HG03571 (cell line): ENCODE data around the gene PKP1.

ENCODE experiments used
- ATAC-seq: cut with Tn5 transposase; IDR thresholded peaks from one replicate; pipeline ENCODE4 v1.9.1; 2021; ENCODE audit not compliant: unreplicated experiment

PKP1 gene

GRCh38 chr1:201277441-201277840 is 5.9 kb upstream of the PKP1 start:
- no peak for ATAC-seq

- no peak for ATAC-seq
Measured at GRCh38 chr1:201279313-201279712, 4.0 kb upstream of the PKP1 start.

- no peak for ATAC-seq
Measured at GRCh38 chr1:201280884-201281283, 2.4 kb upstream of the PKP1 start.

- ATAC-seq = no peak
Measured at GRCh38 chr1:201281573-201281972, 1.7 kb upstream of the PKP1 start.

GRCh38 chr1:201282216-201282615 is 1.1 kb upstream of the PKP1 start:
- ATAC-seq = no peak

GRCh38 chr1:201283836-201284553 is 689 bp downstream of the PKP1 start:
- no peak for ATAC-seq

- no peak for ATAC-seq
Measured at GRCh38 chr1:201284636-201285035, 1.3 kb downstream of the PKP1 start.

GRCh38 chr1:201285846-201286245 is 2.5 kb downstream of the PKP1 start:
- ATAC-seq = no peak

- ATAC-seq = no peak
Measured at GRCh38 chr1:201286445-201286844, 3.1 kb downstream of the PKP1 start.

- ATAC-seq = no peak
Measured at GRCh38 chr1:201288007-201288406, 4.7 kb downstream of the PKP1 start.

- ATAC-seq = no peak
Measured at GRCh38 chr1:201288765-201289164, 5.5 kb downstream of the PKP1 start.

GRCh38 chr1:201290551-201290950 is 7.2 kb downstream of the PKP1 start:
- no peak for ATAC-seq

GRCh38 chr1:201291916-201292315 is 8.6 kb downstream of the PKP1 start:
- no peak for ATAC-seq

- ATAC-seq = no peak
Measured at GRCh38 chr1:201294876-201295275, 11.6 kb downstream of the PKP1 start.

GRCh38 chr1:201295346-201295745 is 12.0 kb downstream of the PKP1 start:
- no peak for ATAC-seq

GRCh38 chr1:201295861-201296260 is 12.6 kb downstream of the PKP1 start:
- ATAC-seq = no peak

- ATAC-seq = no peak
Measured at GRCh38 chr1:201296352-201296751, 13.0 kb downstream of the PKP1 start.

- ATAC-seq = no peak
Measured at GRCh38 chr1:201298396-201299381, 15.4 kb downstream of the PKP1 start.

GRCh38 chr1:201299968-201300367 is 16.7 kb downstream of the PKP1 start:
- ATAC-seq = no peak

GRCh38 chr1:201300641-201301040 is 17.3 kb downstream of the PKP1 start:
- no peak for ATAC-seq

GRCh38 chr1:201302163-201303152 is 19.2 kb downstream of the PKP1 start:
- no peak for ATAC-seq
